Measurements from ENCODE around the gene PTDSS2. TPM values are rescaled to one million over a fixed set of nuclear protein-coding genes. Genes with fewer than 3 reads are reported as not detected.
"Not testable (repeated sequence)": the region's sequence is repeated elsewhere in the genome, so short reads cannot be mapped to it uniquely, and the experiment has no call there.

Gene PTDSS2
- total RNA-seq, 4 donors from 2014 or later = 33.0 to 45.2 (median 39.0) TPM

DNA sequence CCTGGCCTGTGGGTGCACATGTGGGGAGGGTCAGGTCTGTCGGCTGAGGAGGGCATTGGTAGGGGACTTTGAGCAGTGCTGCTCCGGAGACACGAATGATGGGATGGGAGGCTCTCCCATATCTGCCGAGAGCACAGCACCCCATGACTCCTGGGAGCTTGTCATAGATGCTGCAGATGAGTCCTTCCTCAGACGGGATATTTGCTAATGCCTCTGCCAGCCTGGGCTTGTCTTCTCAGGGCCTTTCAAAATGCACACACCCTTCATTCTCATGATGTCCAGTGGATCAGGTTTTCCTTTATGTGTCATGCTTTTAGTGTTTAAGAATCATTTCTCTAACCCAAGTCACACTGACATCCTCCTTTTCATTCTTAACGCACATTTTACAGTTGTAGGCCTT, 65.1 kb downstream of the PTDSS2 start:
- TF ChIP-seq, protein P1, sequence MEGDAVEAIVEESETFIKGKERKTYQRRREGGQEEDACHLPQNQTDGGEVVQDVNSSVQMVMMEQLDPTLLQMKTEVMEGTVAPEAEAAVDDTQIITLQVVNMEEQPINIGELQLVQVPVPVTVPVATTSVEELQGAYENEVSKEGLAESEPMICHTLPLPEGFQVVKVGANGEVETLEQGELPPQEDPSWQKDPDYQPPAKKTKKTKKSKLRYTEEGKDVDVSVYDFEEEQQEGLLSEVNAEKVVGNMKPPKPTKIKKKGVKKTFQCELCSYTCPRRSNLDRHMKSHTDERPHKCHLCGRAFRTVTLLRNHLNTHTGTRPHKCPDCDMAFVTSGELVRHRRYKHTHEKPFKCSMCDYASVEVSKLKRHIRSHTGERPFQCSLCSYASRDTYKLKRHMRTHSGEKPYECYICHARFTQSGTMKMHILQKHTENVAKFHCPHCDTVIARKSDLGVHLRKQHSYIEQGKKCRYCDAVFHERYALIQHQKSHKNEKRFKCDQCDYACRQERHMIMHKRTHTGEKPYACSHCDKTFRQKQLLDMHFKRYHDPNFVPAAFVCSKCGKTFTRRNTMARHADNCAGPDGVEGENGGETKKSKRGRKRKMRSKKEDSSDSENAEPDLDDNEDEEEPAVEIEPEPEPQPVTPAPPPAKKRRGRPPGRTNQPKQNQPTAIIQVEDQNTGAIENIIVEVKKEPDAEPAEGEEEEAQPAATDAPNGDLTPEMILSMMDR (IDR thresholded peaks at IDR 0.05) = no peak
- ATAC-seq (ENCODE audit: low FRiP score) (no peak), DNase-seq (ENCODE audit: low spot score) (no peak)

DNA sequence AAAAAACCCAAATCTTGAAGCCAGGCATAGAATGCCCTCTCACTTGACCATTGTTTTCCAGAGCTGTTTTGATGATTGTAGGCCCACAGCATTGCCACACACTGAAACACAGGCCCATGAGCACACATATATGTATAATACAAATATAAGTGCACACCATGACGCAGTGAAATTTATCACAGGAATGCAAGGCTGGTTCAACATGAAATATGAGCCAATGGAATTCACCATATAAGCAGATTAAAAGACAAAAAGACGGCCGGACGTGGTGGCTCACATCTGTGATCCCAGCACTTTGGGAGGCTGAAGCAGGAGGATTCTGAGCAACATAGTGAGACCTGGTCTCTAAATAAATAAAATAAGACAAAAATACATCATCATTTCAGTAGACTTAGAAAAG, 66.3 kb downstream of the PTDSS2 start:
- DNase-seq (ENCODE audit: low spot score) = no peak
- ATAC-seq (ENCODE audit: low FRiP score) = no peak
- TF ChIP-seq, protein P1 (IDR thresholded peaks at IDR 0.05) = no peak

DNA sequence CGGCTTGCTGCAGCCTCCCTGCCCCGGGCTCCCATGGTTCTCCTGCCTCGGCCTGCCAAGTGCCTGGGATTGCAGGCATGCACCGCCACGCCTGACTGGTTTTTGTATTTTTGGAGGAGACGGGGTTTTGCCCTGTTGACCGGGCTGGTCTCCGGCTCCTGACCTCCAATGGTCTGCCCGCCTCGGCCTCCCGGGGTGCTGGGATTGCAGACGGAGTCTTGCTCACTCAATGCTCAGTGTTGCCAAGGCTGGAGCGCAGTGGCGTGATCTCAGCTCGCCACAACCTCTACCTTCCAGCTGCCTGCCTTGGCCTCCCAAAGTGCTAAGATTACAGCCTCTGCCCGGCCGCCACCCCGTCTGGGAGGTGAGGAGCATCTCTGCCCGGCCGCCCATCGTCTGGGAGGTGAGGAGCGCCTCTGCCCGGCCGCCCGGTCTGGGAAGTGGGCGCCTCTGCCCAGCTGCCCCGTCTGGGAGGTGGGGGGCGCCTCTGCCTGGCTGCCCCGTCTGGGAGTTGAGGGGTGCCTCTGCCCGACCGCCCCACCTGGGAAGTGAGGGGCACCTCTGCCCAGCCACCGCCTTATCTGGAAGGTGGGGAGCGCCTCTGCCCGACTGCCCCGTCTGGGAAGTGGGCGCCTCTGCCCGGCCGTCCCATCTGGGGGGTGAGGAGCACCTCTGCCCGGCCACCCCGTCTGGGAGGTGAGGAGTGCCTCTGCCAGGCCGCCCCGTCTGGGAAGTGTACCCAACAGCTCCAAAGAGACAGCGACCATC, 67.0 kb downstream of the PTDSS2 start:
- DNase-seq (ENCODE audit: low spot score); ATAC-seq (ENCODE audit: low FRiP score): not testable (repeated sequence)

DNA sequence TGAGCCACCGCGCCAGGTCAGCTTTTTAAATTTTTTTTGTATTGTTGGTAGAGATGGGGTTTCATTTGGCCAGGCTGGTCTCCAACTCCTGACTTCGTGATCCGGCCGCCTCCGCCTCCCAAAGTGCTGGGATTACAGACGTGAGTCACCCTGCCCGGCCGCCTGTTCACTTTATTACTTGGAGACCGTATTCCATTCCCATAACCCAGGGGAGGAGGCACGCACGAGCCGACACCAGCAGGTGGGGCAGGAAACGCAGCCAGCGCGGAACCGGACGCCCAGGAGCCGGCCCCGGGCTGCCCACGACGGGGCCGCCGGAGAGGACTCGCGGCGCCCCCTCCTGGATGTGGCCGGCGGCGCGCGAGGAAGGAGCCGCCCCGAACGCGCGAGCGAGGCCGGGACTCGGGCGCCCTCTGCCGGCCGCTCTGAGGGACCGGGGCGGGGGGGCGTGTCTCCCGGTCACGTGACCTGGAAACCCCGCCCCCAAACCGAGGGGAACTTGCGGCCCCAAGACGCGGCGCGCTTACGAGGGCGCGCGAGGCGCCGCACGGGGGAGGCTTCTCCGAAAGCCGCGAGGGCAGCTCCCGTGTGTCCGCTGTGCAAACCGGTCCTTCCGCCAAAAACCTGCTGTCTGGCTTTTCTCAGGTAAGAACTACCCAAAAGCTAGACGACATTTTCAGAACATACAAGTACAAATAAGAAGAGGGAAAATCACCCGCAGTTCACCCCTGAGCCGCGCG, 68.6 kb downstream of the PTDSS2 start:
- peak; percentile 100 for ATAC-seq (ENCODE audit: low FRiP score)
- DNase-seq (ENCODE audit: low spot score) = peak; percentile 78
- TF ChIP-seq, protein P1 (IDR thresholded peaks at IDR 0.05) = peak in 2 of 3 donors; percentile 95 to 100

DNA sequence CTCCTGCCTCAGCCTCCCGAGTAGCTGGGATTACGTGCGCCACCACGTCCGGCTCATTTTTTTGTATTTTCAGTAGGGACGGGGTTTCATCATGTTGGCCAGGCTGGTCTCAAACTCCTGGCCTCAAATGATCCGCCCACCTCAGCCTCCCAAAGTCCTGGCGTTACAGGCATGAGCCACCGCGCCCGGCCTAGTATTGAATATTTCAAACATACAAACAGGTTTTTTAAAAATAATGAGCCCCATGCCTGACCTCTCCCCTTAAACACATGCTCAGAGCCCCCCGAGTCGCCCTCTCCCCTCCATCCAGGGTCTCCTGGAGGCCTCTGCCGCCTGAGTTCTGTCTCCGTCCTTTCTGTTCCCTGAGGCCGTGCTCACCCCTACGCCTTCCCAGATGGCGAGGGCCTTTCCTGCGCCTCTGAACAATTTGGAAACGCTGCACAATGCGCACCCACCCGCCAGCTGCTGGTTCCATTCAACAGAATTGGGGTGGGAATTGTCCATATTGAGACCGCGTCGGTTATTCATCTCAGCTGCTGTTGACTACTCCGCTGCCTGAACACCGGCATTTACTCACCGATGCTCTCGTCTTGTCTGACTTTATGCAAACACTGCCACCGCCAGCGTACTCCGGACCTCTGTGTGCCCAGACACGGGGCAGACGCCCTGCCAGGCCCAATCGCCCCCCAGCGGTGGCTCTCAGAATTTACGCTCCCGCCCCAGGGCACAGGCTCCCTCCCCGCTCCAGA, 70.5 kb downstream of the PTDSS2 start:
- ATAC-seq (ENCODE audit: low FRiP score) = no peak
- no peak for DNase-seq (ENCODE audit: low spot score)
- TF ChIP-seq, protein P1 (IDR thresholded peaks at IDR 0.05) = no peak

DNA sequence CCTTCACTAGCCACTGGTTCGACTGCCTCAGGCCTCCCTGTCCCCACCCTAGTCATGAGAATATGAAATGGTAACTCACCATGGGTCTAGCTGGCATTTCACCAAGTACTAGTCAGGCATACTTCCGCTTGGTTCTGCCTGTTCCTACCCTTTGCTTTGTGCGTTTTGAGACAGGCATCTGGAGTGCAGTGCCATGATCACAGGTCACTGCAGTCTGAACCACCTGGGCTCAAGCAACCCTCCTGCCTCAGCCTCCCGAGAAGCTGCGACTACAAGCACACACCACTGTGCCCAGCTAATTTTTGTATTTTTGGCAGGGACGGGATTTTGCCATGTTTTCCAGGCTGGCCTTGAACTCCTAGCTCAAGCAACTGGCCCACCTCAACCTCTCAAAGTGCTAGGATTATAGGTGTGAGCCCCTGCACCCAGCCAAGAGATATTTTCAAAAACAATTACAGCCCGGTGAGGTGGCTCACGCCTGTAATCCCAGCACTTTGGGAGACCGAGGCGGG, 71.2 kb downstream of the PTDSS2 start:
- TF ChIP-seq, protein P1 (IDR thresholded peaks at IDR 0.05) = no peak
- ATAC-seq (ENCODE audit: low FRiP score) (no peak), DNase-seq (ENCODE audit: low spot score) (no peak)

DNA sequence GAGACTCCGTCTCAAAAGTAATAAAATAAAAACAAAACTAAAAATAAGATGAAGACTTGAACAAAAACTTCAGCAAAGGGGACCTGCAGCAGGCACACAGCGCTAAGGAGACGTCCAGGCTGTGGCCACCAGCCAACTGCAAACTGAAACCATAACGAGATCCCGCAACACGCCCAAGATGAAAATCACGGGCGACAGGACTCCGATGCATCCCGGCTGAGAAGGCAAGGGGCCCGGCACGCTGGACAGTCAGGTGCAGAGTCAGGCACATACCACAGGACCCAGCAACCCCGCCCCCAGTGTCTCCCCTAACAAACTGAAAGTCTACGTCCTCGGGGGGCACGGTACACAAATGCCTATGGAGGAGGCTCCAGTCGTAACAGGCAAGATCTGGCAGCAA, 76.1 kb downstream of the PTDSS2 start:
- DNase-seq (ENCODE audit: low spot score) (no peak), ATAC-seq (ENCODE audit: low FRiP score) (no peak)
- TF ChIP-seq, protein P1 (IDR thresholded peaks at IDR 0.05) = no peak
